OCI-LY3 (cell line): ENCODE data around the gene MIER3.

ENCODE experiments used
- H2AFZ ChIP-seq: fragments of 200-600, 300-600 bp; shearing (Covaris generic); 2 replicates; pipeline ENCODE4 v1.6.0; 2014; ENCODE audit warnings: antibody characterized with exemption, low read depth, low read length
- H3K27ac ChIP-seq: fragments of 200-600, 300-600 bp; sonication (generic); 2 replicates; pipeline ENCODE4 v1.5.1; 2014; ENCODE audit warnings: mild to moderate bottlenecking, low read length, moderate library complexity, mixed read lengths
- H3K27me3 ChIP-seq: fragments of 200-600, 300-600 bp; sonication (generic); 2 replicates; pipeline ENCODE4 v1.6.1; 2014; ENCODE audit warnings: low read depth, low read length, mixed read lengths
- H3K36me3 ChIP-seq: fragments of 200-600, 300-600 bp; sonication (generic); replicated peaks from 2 replicates; pipeline ENCODE3; 2014; ENCODE audit warnings: low read depth, low read length, mixed read lengths
- H3K4me1 ChIP-seq: fragments of 300-600, 200-600 bp; sonication (generic); 2 replicates; pipeline ENCODE4 v1.6.1; 2014; ENCODE audit warnings: low read length, mixed read lengths
- H3K4me2 ChIP-seq: fragments of 200-600, 300-600 bp; sonication (generic); 2 replicates; pipeline ENCODE4 v1.6.1; 2014; ENCODE audit warnings: low read length, mixed read lengths
- H3K4me3 ChIP-seq: fragments of 300-600, 200-600 bp; sonication (generic); 2 replicates; pipeline ENCODE4 v1.5.1; 2014; ENCODE audit warnings: antibody characterized with exemption, mild to moderate bottlenecking, low read length, moderate library complexity
- H3K79me2 ChIP-seq: fragments of 300-600, 200-600 bp; shearing (Covaris generic); 2 replicates; pipeline ENCODE4 v1.6.1; 2014; ENCODE audit warnings: mild to moderate bottlenecking, low read length, mixed read lengths
- H3K9ac ChIP-seq: fragments of 300-600, 200-600 bp; shearing (Covaris generic); 2 replicates; pipeline ENCODE4 v1.6.0; 2014; ENCODE audit warnings: mild to moderate bottlenecking, low read length, moderate library complexity
- H3K9me3 ChIP-seq: fragments of 200-600, 300-600 bp; shearing (Covaris generic); 2 replicates; pipeline ENCODE4 v1.6.1; 2014; ENCODE audit warnings: low read length, mixed read lengths; ENCODE audit not compliant: insufficient read depth
- H4K20me1 ChIP-seq: fragments of 200-600, 300-600 bp; sonication (generic); 2 replicates; pipeline ENCODE4 v1.6.1; 2016; ENCODE audit warnings: low read length, mixed read lengths; ENCODE audit not compliant: insufficient read depth
- EZH2phosphoT487 ChIP-seq: fragments of 200-600 bp; shearing (Covaris generic); IDR thresholded peaks from 2 replicates; pipeline ENCODE4 v1.6.1; 2018; ENCODE audit warnings: antibody characterized with exemption, mixed run types, low read depth
- TF ChIP-seq, protein P1 (sequence below): fragments of 200-600, 300-600 bp; sonication (generic); IDR thresholded peaks from 2 replicates; pipeline ENCODE4 v1.5.1; 2014; ENCODE audit warnings: antibody characterized with exemption, low read length, low read depth

MIER3 gene

DNA sequence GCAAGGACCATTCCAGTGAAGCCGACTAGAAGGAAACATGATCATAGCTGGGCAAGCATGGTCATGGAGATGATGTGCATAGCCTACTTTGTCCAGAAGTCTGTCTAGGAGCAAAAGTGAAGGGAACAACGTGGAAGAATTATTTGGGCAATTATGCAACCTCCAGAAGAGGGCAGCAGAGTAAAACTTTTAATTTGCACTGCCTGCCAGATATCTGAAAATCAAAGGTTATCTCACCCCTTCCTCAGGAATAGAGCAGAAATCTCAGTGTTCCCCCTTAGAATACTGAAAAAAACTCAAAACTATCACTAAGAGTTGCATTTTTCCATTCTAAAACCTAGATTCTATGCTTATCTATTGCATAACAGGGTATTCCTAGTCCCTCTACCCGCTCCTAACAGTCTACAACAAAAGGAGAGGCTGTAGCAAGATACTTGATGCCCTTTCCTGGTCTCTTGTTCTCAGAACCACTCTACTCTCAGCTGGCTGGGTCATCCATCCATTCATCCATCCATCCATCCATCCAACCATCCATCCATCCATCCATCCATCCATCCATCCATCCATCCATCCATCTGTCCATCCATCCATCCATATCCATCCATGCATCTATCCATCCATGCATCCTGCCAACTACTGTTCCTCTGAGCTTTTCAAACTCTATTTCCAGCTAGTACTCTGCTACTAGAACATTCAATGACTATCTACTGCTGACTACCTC, 50.9 kb downstream of the MIER3 start:
- Histone ChIP-seq H3K9ac (no peak overlapping the region), H3K9me3 (no peaks in the 10 kb centered on the region), H3K4me1 (peaks cover 5% of the 10 kb centered on the region), H3K27me3 (no peaks in the 10 kb centered on the region), H3K27ac (no peak overlapping the region), H3K4me2 (peak overlapping the region; percentile 46), H3K4me3 (no peak overlapping the region), H4K20me1 (no peaks in the 10 kb centered on the region), H3K79me2 (no peaks in the 10 kb centered on the region), H3K36me3 (no peaks in the 10 kb centered on the region), H2AFZ (no peak overlapping the region)
- no peak for TF ChIP-seq EZH2phosphoT487
- TF ChIP-seq, protein P1, sequence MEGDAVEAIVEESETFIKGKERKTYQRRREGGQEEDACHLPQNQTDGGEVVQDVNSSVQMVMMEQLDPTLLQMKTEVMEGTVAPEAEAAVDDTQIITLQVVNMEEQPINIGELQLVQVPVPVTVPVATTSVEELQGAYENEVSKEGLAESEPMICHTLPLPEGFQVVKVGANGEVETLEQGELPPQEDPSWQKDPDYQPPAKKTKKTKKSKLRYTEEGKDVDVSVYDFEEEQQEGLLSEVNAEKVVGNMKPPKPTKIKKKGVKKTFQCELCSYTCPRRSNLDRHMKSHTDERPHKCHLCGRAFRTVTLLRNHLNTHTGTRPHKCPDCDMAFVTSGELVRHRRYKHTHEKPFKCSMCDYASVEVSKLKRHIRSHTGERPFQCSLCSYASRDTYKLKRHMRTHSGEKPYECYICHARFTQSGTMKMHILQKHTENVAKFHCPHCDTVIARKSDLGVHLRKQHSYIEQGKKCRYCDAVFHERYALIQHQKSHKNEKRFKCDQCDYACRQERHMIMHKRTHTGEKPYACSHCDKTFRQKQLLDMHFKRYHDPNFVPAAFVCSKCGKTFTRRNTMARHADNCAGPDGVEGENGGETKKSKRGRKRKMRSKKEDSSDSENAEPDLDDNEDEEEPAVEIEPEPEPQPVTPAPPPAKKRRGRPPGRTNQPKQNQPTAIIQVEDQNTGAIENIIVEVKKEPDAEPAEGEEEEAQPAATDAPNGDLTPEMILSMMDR = peak; percentile 67

- peaks cover 2% of the 10 kb centered on the region for H3K36me3 ChIP-seq
- peak overlapping the region; percentile 46 for H3K4me2 ChIP-seq
- no peaks in the 10 kb centered on the region for H3K79me2 ChIP-seq
- peaks cover 5% of the 10 kb centered on the region for H3K4me1 ChIP-seq
- H3K9me3 ChIP-seq = no peaks in the 10 kb centered on the region
- no peaks in the 10 kb centered on the region for H3K27me3 ChIP-seq
- H4K20me1 ChIP-seq = no peaks in the 10 kb centered on the region
- H2AFZ ChIP-seq = no peak overlapping the region
- TF ChIP-seq, protein P1 = no peak
- no peak for TF ChIP-seq EZH2phosphoT487
- H3K27ac ChIP-seq = no peak overlapping the region
- no peak overlapping the region for H3K9ac ChIP-seq
- no peak overlapping the region for H3K4me3 ChIP-seq
Observed at GRCh38 chr5:56900395-56900794, 51.5 kb downstream of the MIER3 start.

- H3K9me3 ChIP-seq = no peaks in the 10 kb centered on the region
- peaks cover 18% of the 10 kb centered on the region for H3K36me3 ChIP-seq
- no peak overlapping the region for H3K27ac ChIP-seq
- H3K9ac ChIP-seq = no peak overlapping the region
- no peaks in the 10 kb centered on the region for H3K27me3 ChIP-seq
- H2AFZ ChIP-seq = no peak overlapping the region
- no peaks in the 10 kb centered on the region for H3K79me2 ChIP-seq
- no peaks in the 10 kb centered on the region for H4K20me1 ChIP-seq
- no peak overlapping the region for H3K4me3 ChIP-seq
- no peak overlapping the region for H3K4me2 ChIP-seq
- TF ChIP-seq EZH2phosphoT487 = no peak
- TF ChIP-seq, protein P1 = no peak
- peaks cover 5% of the 10 kb centered on the region for H3K4me1 ChIP-seq
Observed at GRCh38 chr5:56898213-56898612, 53.7 kb downstream of the MIER3 start.

DNA sequence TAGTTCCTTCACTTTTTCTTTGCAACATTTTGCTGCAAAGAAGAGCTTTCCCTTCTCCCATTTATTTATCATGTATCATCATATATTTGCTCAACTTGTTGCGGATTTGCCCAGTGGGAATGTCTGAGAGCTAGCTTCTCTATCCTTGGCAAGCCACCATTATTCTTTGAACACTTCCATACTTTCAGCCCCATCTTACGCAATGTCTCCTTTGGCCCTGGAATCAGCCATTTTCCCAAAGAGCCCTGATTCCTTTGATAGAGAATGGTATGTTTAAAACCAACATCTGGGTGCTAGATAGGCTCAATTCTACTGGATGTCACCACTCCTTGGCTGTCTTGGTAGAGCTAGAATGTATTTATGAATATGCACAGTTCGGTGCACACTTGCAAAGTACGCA, 55.2 kb downstream of the MIER3 start:
- Histone ChIP-seq H3K27me3 (no peaks in the 10 kb centered on the region), H3K79me2 (no peaks in the 10 kb centered on the region), H3K4me2 (no peak overlapping the region), H3K36me3 (peaks cover 21% of the 10 kb centered on the region), H3K9ac (no peak overlapping the region), H3K9me3 (no peaks in the 10 kb centered on the region), H3K4me3 (no peak overlapping the region), H2AFZ (no peak overlapping the region), H4K20me1 (no peaks in the 10 kb centered on the region), H3K4me1 (peaks cover 5% of the 10 kb centered on the region), H3K27ac (no peak overlapping the region)
- no peak for TF ChIP-seq EZH2phosphoT487
